ENCODE measurements around the gene N4BP2.

Gene N4BP2

GRCh38 chr4:40119344-40119743 lies 62.7 kb downstream of the N4BP2 start:
- no peak for TF ChIP-seq CTCF (IDR thresholded peaks at IDR 0.05; ENCODE audit: control insufficient read depth, extremely low read depth, insufficient read depth)
- no peak for DNase-seq (ENCODE audit: low read depth)
- H3K4me3 ChIP-seq (ENCODE audit: low read depth, low read length): no peak overlapping the region

GRCh38 chr4:40121515-40121914 lies 64.9 kb downstream of the N4BP2 start:
- no peak overlapping the region for H3K4me3 ChIP-seq (ENCODE audit: low read depth, low read length)
- TF ChIP-seq CTCF (IDR thresholded peaks at IDR 0.05; ENCODE audit: control insufficient read depth, extremely low read depth, insufficient read depth): no peak
- no peak for DNase-seq (ENCODE audit: low read depth)

- no peak for TF ChIP-seq CTCF (IDR thresholded peaks at IDR 0.05; ENCODE audit: control insufficient read depth, extremely low read depth, insufficient read depth)
- H3K4me3 ChIP-seq (ENCODE audit: low read depth, low read length): no peak overlapping the region
- no peak for DNase-seq (ENCODE audit: low read depth)
Observed at GRCh38 chr4:40122941-40123340, 66.3 kb downstream of the N4BP2 start.

GRCh38 chr4:40124690-40125089 lies 68.0 kb downstream of the N4BP2 start:
- H3K4me3 ChIP-seq (ENCODE audit: low read depth, low read length): no peak overlapping the region
- no peak for TF ChIP-seq CTCF (IDR thresholded peaks at IDR 0.05; ENCODE audit: control insufficient read depth, extremely low read depth, insufficient read depth)
- DNase-seq (ENCODE audit: low read depth): no peak

GRCh38 chr4:40130401-40131036 lies 73.9 kb downstream of the N4BP2 start:
- no peak for DNase-seq (ENCODE audit: low read depth)
- H3K4me3 ChIP-seq (ENCODE audit: low read depth, low read length): no peak overlapping the region
- TF ChIP-seq CTCF (IDR thresholded peaks at IDR 0.05; ENCODE audit: control insufficient read depth, extremely low read depth, insufficient read depth): no peak

- no peak overlapping the region for H3K4me3 ChIP-seq (ENCODE audit: low read depth, low read length)
- DNase-seq (ENCODE audit: low read depth): no peak
- no peak for TF ChIP-seq CTCF (IDR thresholded peaks at IDR 0.05; ENCODE audit: control insufficient read depth, extremely low read depth, insufficient read depth)
Observed at GRCh38 chr4:40132816-40133215, 76.2 kb downstream of the N4BP2 start.

Measured in LNCaP clone FGC (cell line).